Activated CD4-positive, alpha-beta T cell treated with anti-CD3 and anti-CD28 coated beads, Interleukin-2, amount 10 ng/mL, durations not matched to agents 24 days and 14 days (primary cell): ENCODE results near the gene PSME3IP1. TPM values are rescaled to one million over a fixed set of nuclear protein-coding genes. Genes with fewer than 3 reads are reported as not detected.
"Not testable (repeated sequence)": the region's sequence is repeated elsewhere in the genome, so short reads cannot be mapped to it uniquely, and the experiment has no call there.

Experiments used
- DNase-seq: peaks from one replicate; pipeline ENCODE4 v3.0.0; 2022
- H3K27ac Mint-ChIP-seq: one replicate; pipeline ENCODE4 v1.8.0; 2022; ENCODE audit warnings: mild to moderate bottlenecking, mixed read lengths
- H3K27me3 Mint-ChIP-seq: one replicate; pipeline ENCODE4 v1.8.0; 2022; ENCODE audit warnings: mixed read lengths
- H3K36me3 Mint-ChIP-seq: one replicate; pipeline ENCODE4 v1.8.0; 2022; ENCODE audit warnings: low read depth, mild to moderate bottlenecking, mixed read lengths
- H3K4me1 Mint-ChIP-seq: one replicate; pipeline ENCODE4 v1.8.0; 2021; ENCODE audit warnings: mixed read lengths
- H3K4me3 Mint-ChIP-seq: one replicate; pipeline ENCODE4 v1.8.0; 2022; ENCODE audit warnings: mild to moderate bottlenecking, moderate library complexity, mixed read lengths
- H3K9me3 Mint-ChIP-seq: one replicate; pipeline ENCODE4 v1.8.0; 2021; ENCODE audit warnings: mixed read lengths
- intact Hi-C: fragments of 100-400 bp; cut with micrococcal nuclease; formaldehyde crosslinking; loops from one replicate; pipeline ENCODE4 v1.15.1; 2023
- total RNA-seq: library from RNA; stranded (reverse); gene quantifications from 2 replicates; pipeline ENCODE4 v1.2.3, GENCODE V29; 2022

Gene PSME3IP1
- total RNA-seq, 1 donor from 2014 or later: 130 TPM

GRCh38 chr16:57209780-57210179, 23.9 kb upstream of the PSME3IP1 start:
- H3K27ac Mint-ChIP-seq: no peak overlapping the region
- no peaks in the 10 kb centered on the region for H3K27me3 Mint-ChIP-seq
- no peak for DNase-seq
- peaks cover 75% of the 10 kb centered on the region for H3K36me3 Mint-ChIP-seq
- H3K4me1 Mint-ChIP-seq: no peaks in the 10 kb centered on the region
- H3K9me3 Mint-ChIP-seq: no peaks in the 10 kb centered on the region
- H3K4me3 Mint-ChIP-seq: no peak overlapping the region
- intact Hi-C loops: no loop called here

- H3K36me3 Mint-ChIP-seq: peaks cover 70% of the 10 kb centered on the region
- no peak overlapping the region for H3K27ac Mint-ChIP-seq
- H3K27me3 Mint-ChIP-seq: no peaks in the 10 kb centered on the region
- H3K9me3 Mint-ChIP-seq: no peaks in the 10 kb centered on the region
- intact Hi-C loops: no loop called here
- no peak for DNase-seq
- no peak overlapping the region for H3K4me3 Mint-ChIP-seq
- H3K4me1 Mint-ChIP-seq: no peaks in the 10 kb centered on the region
Observed at GRCh38 chr16:57208926-57209325, 23.1 kb upstream of the PSME3IP1 start.

- Mint-ChIP-seq H3K9me3 (no peaks in the 10 kb centered on the region), H3K4me1 (no peaks in the 10 kb centered on the region), H3K27ac (no peak overlapping the region), H3K27me3 (no peaks in the 10 kb centered on the region), H3K4me3 (no peak overlapping the region), H3K36me3 (peaks cover 37% of the 10 kb centered on the region)
- no peak for DNase-seq
- intact Hi-C loops: no loop called here
Observed at GRCh38 chr16:57204675-57205074, 18.8 kb upstream of the PSME3IP1 start.

DNA sequence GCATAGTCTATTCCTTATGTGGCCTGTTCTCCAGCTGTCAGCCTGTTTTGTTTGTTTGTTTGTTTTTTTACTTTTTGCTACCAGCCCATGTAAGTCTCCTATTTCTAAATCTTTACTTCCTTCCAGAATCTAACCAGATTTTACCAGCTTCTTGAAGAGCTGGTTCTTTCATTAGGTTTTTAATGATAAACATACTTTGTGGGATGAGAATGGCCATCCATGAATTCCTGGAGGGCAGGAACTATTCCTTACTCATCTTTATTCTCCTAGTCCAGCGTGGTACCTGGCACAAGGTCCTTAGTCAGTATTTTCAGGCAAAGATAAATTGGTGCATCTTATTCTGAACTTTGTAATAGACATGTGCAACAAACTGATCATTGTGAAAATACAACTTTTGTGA, 17.6 kb upstream of the PSME3IP1 start:
- intact Hi-C loops: no loop called here
- no peak overlapping the region for H3K27ac Mint-ChIP-seq
- peaks cover 32% of the 10 kb centered on the region for H3K36me3 Mint-ChIP-seq
- DNase-seq: no peak
- H3K4me1 Mint-ChIP-seq: no peaks in the 10 kb centered on the region
- H3K9me3 Mint-ChIP-seq: no peaks in the 10 kb centered on the region
- H3K4me3 Mint-ChIP-seq: no peak overlapping the region
- H3K27me3 Mint-ChIP-seq: no peaks in the 10 kb centered on the region

- H3K36me3 Mint-ChIP-seq: peaks cover 27% of the 10 kb centered on the region
- H3K4me3 Mint-ChIP-seq: no peak overlapping the region
- DNase-seq: no peak
- H3K27ac Mint-ChIP-seq: no peak overlapping the region
- H3K9me3 Mint-ChIP-seq: no peaks in the 10 kb centered on the region
- H3K27me3 Mint-ChIP-seq: no peaks in the 10 kb centered on the region
- intact Hi-C loops: no loop called here
- H3K4me1 Mint-ChIP-seq: no peaks in the 10 kb centered on the region
Observed at GRCh38 chr16:57202095-57202886, 16.5 kb upstream of the PSME3IP1 start.

DNA sequence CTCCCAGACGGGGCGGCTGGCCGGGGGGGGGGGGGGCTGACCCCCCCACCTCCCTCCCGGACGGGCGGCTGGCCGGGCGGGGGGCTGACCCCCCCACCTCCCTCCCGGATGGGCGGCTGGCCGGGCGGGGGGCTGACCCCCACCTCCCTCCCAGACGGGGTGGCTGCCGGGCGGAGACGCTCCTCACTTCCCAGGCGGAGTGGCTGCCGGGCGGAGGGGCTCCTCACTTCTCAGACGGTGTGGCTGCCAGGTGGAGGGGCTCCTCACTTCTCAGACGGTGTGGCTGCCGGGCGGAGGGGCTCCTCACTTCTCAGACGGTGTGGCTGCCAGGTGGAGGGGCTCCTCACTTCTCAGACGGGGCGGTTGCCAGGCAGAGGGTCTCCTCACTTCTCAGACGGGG, 15.1 kb upstream of the PSME3IP1 start:
- H3K4me1 Mint-ChIP-seq, H3K27me3 Mint-ChIP-seq, H3K9me3 Mint-ChIP-seq, DNase-seq, H3K27ac Mint-ChIP-seq, intact Hi-C loops, H3K4me3 Mint-ChIP-seq: not testable (repeated sequence)
- H3K36me3 Mint-ChIP-seq: peaks cover 24% of the 10 kb centered on the region

- intact Hi-C loops, H3K4me3 Mint-ChIP-seq, H3K27ac Mint-ChIP-seq, H3K4me1 Mint-ChIP-seq, H3K27me3 Mint-ChIP-seq, DNase-seq, H3K9me3 Mint-ChIP-seq: not testable (repeated sequence)
- peaks cover 19% of the 10 kb centered on the region for H3K36me3 Mint-ChIP-seq
Observed at GRCh38 chr16:57200321-57200720, 14.5 kb upstream of the PSME3IP1 start.

GRCh38 chr16:57196753-57197152, 10.9 kb upstream of the PSME3IP1 start:
- peaks cover 10% of the 10 kb centered on the region for H3K36me3 Mint-ChIP-seq
- no peak for DNase-seq
- no peaks in the 10 kb centered on the region for H3K9me3 Mint-ChIP-seq
- H3K4me1 Mint-ChIP-seq: peaks cover 11% of the 10 kb centered on the region
- H3K27ac Mint-ChIP-seq: no peak overlapping the region
- intact Hi-C loops: no loop called here
- H3K27me3 Mint-ChIP-seq: no peaks in the 10 kb centered on the region
- no peak overlapping the region for H3K4me3 Mint-ChIP-seq

DNA sequence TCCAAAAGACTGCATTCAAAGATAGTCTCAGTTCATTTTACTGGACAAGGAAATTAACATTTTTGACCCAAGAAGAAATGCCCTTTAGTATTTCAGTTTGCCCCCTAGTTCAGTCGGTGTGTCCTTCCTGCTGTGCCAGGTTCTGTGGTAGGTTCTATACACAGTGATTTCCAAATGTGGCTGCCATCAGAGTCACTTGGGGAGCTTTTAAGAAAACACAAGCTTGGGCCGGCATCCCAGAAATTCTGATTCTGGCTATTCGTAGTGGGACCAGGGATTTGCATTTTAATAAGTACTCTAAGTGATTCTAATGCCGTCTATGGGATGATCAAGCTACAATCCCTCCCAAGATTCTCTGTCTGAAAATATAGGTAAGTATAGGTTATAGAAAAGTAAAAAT, 10.4 kb upstream of the PSME3IP1 start:
- Mint-ChIP-seq H3K27ac (no peak overlapping the region), H3K27me3 (no peaks in the 10 kb centered on the region), H3K36me3 (peaks cover 10% of the 10 kb centered on the region), H3K4me3 (no peak overlapping the region), H3K4me1 (peaks cover 11% of the 10 kb centered on the region), H3K9me3 (no peaks in the 10 kb centered on the region)
- intact Hi-C loops: no loop called here
- DNase-seq: no peak

GRCh38 chr16:57194512-57194911, 8.7 kb upstream of the PSME3IP1 start:
- peaks cover 14% of the 10 kb centered on the region for H3K36me3 Mint-ChIP-seq
- intact Hi-C loops: no loop called here
- H3K4me1 Mint-ChIP-seq: peaks cover 14% of the 10 kb centered on the region
- H3K4me3 Mint-ChIP-seq: no peak overlapping the region
- no peak overlapping the region for H3K27ac Mint-ChIP-seq
- DNase-seq: no peak
- H3K27me3 Mint-ChIP-seq: no peaks in the 10 kb centered on the region
- H3K9me3 Mint-ChIP-seq: no peaks in the 10 kb centered on the region

DNA sequence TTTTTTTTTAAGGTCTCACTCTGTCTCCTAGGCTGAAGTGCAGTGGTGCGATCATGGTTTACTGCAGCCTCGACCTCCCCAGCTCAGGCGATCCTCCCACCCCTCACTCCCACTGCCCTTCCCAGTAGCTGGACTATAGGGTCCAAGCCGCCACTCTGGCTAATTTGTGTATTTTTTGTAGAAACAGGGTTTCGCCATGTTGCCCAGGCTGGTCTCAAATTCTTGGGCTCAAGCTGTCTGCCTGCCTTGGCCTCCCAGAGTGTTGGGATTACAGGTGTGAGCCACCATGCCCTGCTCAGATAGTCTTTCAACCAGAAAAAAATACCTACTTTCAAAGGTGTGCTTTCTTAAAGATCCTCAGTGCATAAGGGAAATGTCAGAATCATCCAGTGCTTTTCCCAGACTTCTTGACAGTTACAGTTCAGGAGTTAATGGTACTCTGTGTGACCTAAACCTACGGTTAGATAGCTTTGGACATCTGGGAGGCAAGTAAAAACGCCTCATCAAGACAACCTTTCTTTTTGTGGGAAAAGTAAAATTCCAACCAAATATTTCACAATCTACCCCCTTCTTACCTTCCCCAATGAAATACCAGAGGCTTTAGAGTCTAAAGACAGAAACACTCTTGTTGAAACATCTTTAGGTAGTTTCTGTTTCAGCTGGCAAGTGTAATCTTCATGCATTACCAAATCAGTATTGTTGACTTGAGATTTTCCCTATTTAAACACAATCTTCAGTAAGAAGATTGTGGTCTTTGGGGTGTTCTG, 7.1 kb upstream of the PSME3IP1 start:
- intact Hi-C loops: no loop called here
- no peak overlapping the region for H3K27ac Mint-ChIP-seq
- peaks cover 10% of the 10 kb centered on the region for H3K36me3 Mint-ChIP-seq
- no peak overlapping the region for H3K4me3 Mint-ChIP-seq
- no peak for DNase-seq
- no peaks in the 10 kb centered on the region for H3K9me3 Mint-ChIP-seq
- H3K4me1 Mint-ChIP-seq: peaks cover 20% of the 10 kb centered on the region
- no peaks in the 10 kb centered on the region for H3K27me3 Mint-ChIP-seq

- H3K9me3 Mint-ChIP-seq: no peaks in the 10 kb centered on the region
- peaks cover 24% of the 10 kb centered on the region for H3K4me1 Mint-ChIP-seq
- no peak for DNase-seq
- H3K4me3 Mint-ChIP-seq: no peak overlapping the region
- no peaks in the 10 kb centered on the region for H3K27me3 Mint-ChIP-seq
- intact Hi-C loops: no loop called here
- peaks cover 10% of the 10 kb centered on the region for H3K36me3 Mint-ChIP-seq
- H3K27ac Mint-ChIP-seq: no peak overlapping the region
Observed at GRCh38 chr16:57192146-57192545, 6.3 kb upstream of the PSME3IP1 start.

GRCh38 chr16:57191056-57191571, 5.3 kb upstream of the PSME3IP1 start:
- Mint-ChIP-seq H3K9me3 (no peaks in the 10 kb centered on the region), H3K4me1 (peaks cover 26% of the 10 kb centered on the region), H3K4me3 (no peak overlapping the region), H3K27ac (no peak overlapping the region), H3K27me3 (no peaks in the 10 kb centered on the region), H3K36me3 (peaks cover 10% of the 10 kb centered on the region)
- no peak for DNase-seq
- intact Hi-C loops: no loop called here

DNA sequence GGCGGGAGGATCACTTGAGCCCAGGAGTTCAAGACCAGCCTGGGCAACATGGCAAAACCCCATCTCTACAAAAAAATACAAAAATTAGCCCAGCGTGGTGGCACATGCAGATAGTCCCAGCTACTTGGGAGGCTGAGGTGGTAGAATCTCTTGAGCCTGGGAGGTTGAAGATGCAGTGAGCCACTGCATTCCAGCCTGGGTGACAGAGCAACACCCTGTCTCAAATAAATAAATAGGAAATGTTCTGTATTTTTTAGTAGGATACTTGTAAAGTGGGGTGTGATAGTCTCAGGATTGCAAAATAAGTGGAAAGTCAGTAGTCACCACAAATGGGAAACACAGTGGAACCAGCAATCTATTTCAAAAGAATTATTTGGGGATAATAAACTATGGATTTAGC, 4.3 kb upstream of the PSME3IP1 start:
- Mint-ChIP-seq H3K27ac (no peak overlapping the region), H3K36me3 (peaks cover 14% of the 10 kb centered on the region), H3K4me3 (no peak overlapping the region), H3K4me1 (peaks cover 28% of the 10 kb centered on the region), H3K9me3 (no peaks in the 10 kb centered on the region), H3K27me3 (peaks cover 2% of the 10 kb centered on the region)
- intact Hi-C loops: no loop called here
- no peak for DNase-seq
